Heart left ventricle (tissue), 16 donors: Measurements from ENCODE around the gene GADD45A. TPM values are rescaled to one million over a fixed set of nuclear protein-coding genes. Genes with fewer than 3 reads are reported as not detected.

Source experiments
- ATAC-seq, 4 donors: fragments of 200-7000 bp; cut with Tn5 transposase; one replicate each; pipeline ENCODE4 v1.9.1; 2020 to 2022; ENCODE audit warnings: moderate library complexity in 4 of 4, mild to moderate bottlenecking in 3 of 4, moderate number of reproducible peaks in 1 of 4
- DNase-seq, 5 donors: peaks; one replicate each; pipeline ENCODE4 v3.0.0-alpha.2; 2020
- H3K27ac ChIP-seq, 12 donors: fragments of 200-600 bp; sonication (generic) in 4 of 12; one replicate each; pipeline versions ENCODE4 v1.5.0 to v1.8.0; 2016 to 2022; ENCODE audit warnings: mild to moderate bottlenecking in 2 of 12
- H3K27me3 ChIP-seq, 9 donors: fragments of 200-600 bp; sonication (generic) in 2 of 9; one replicate each; pipeline versions ENCODE4 v1.5.1 to v1.8.0; 2016 to 2022; ENCODE audit warnings: mild to moderate bottlenecking in 3 of 9
- H3K36me3 ChIP-seq, 9 donors: fragments of 200-600 bp; sonication (generic) in 2 of 9; one replicate each; pipeline versions ENCODE4 v1.5.0 to v1.8.0; 2018 to 2022; ENCODE audit warnings: mild to moderate bottlenecking in 2 of 9
- H3K4me1 ChIP-seq, 12 donors: fragments of 200-600 bp; sonication (generic) in 4 of 12; one replicate each; pipeline versions ENCODE4 v1.5.0 to v1.8.0; 2016 to 2022; ENCODE audit warnings: mild to moderate bottlenecking in 3 of 12
- H3K4me3 ChIP-seq, 12 donors: fragments of 200-600 bp; sonication (generic) in 4 of 12; one replicate each; pipeline versions ENCODE4 v1.5.0 to v1.8.0; 2017 to 2022; ENCODE audit warnings: mild to moderate bottlenecking in 9 of 12, moderate library complexity in 4 of 12
- H3K9me3 ChIP-seq, 12 donors: fragments of 200-600 bp; sonication (generic) in 4 of 12; one replicate each; pipeline versions ENCODE4 v1.5.0 to v1.8.0; 2016 to 2022; ENCODE audit warnings: mild to moderate bottlenecking in 1 of 12
- CTCF ChIP-seq, 12 donors: fragments of 200-600 bp; sonication (generic) in 4 of 12; IDR thresholded peaks; one replicate each; pipeline versions ENCODE4 v1.5.0 to v1.8.0; 2018 to 2022; ENCODE audit warnings: antibody characterized with exemption in 12 of 12, mild to moderate bottlenecking in 5 of 12
- POLR2A ChIP-seq, 2 donors: fragments of 450-650 bp; IDR thresholded peaks; one replicate each; pipeline ENCODE4 v1.6.1; 2017; ENCODE audit warnings: antibody characterized with exemption in 2 of 2, mild to moderate bottlenecking in 2 of 2, moderate library complexity in 2 of 2
- WGBS, 4 donors: extraction: QIAGEN DNeasy Blood & Tissue Kit in 2 of 4; methylation state at CpG; one replicate each; pipeline versions ENCODE4 v1.1.5 to v1.1.7; 2013 to 2018; 5-methylcytosine and 5-hydroxymethylcytosine counted together
- intact Hi-C, 10 donors: fragments of 100-400 bp; cut with DNase I; formaldehyde crosslinking; loops; one replicate each; pipeline versions ENCODE4 v1.11.1 to v1.14.2; 2022
- polyA plus RNA-seq, 2 donors: library from polyadenylated mRNA; stranded (reverse); fragments of 200-250 nt; gene quantifications; one replicate each; pipeline ENCODE4 v1.2.3, GENCODE V29; 2013
- total RNA-seq, 9 donors: library from RNA; depleted of rRNA in 2 of 9; stranded (reverse); fragments of >200 nt in 2 of 9; fragmentation: NEBNext Ultra II Directional in 3 of 9; extraction: Animal tissue kit (Norgen Biotek cat#: 25700) in 3 of 9; gene quantifications; one replicate each; pipeline versions ENCODE4 v1.1.0 to v1.2.4, GENCODE V29; 2016 to 2023
- donor health status: ischemic (EF 13 %, LVEDD 7.1; RV severe dilation, severe dysfunction).
- donor health status: healthy with polysubstance abuse.
- donor health status: DM: no; HTN: yes; CAD: no.
- donor health status: DM: no; HTN: no; CAD: no.
- donor health status: ischemic (EF 25% LVEDD 6.9; RV normal size, moderate dysfunction).
- donor health status: ischemic (EF 25% LVEDD 5.7; RV mildly dilated, moderate dysfunction).
- donor health status: healthy.
- donor health status: DM: yes; HTN: yes; CAD: no.
- donor health status: ischemic (EF 35%, LVEDD 5.7; RV mildly dilated, moderate dysfunction).
- donor health status: nonischemic (EF 11% LVEDD 7.7; RV severe dilation, severe dysfunction).
- donor health status: DM: yes; HTN: yes; CAD: no.
- donor health status: PGD.
- donor health status: ischemic (EF 29% LVEDD 5.4; RV normal size, mild dysfunction).
- donor health status: nonischemic (EF 23%, LVEDD 6.1; RV moderate dilation, normal function).

The GADD45A gene
- total and polyA plus RNA-seq, 11 donors = 26.5 to 119 (median 45.8) TPM

DNA sequence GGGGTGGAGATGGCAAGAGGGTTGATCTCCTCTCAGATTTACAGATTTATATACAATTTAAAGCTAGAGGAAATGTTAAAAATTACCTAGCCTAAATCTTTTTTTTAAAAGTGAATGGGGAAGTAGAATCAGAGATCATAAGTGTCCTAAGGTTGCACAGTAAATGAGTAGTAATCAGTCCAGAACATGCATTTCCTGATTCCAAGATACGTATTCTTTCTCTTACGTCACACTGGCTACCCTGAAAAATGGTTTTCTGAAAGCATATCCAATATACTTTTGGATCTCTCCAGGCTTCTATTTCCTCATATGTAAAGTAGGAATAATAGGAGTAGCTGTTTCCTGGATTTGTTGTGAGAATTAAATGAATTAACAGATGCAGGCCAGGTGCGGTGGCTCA lies 11.7 kb downstream of the GADD45A start:
- peaks cover 0 to 13% (median 6%) of the 10 kb centered on the region in 12 donors for H3K4me1 ChIP-seq
- TF ChIP-seq CTCF (IDR thresholded peaks at IDR 0.05) (no peak), POLR2A (IDR thresholded peaks at IDR 0.05) (no peak)
- H3K4me3 ChIP-seq = no peak overlapping the region
- intact Hi-C loops = no loop called here
- no peaks in the 10 kb centered on the region for H3K9me3 ChIP-seq
- 66 to 69% (median 67%) methylated on average over 3 of the region's 3 CpGs for WGBS, 4 donors
- ATAC-seq = peak in 1 of 4 donors; percentile 79
- H3K27ac ChIP-seq = peak overlapping the region in 3 of 12 donors; percentile 47 to 57 (median 54)
- DNase-seq = no peak
- H3K36me3 ChIP-seq = no peaks in the 10 kb centered on the region
- H3K27me3 ChIP-seq = no peaks in the 10 kb centered on the region

DNA sequence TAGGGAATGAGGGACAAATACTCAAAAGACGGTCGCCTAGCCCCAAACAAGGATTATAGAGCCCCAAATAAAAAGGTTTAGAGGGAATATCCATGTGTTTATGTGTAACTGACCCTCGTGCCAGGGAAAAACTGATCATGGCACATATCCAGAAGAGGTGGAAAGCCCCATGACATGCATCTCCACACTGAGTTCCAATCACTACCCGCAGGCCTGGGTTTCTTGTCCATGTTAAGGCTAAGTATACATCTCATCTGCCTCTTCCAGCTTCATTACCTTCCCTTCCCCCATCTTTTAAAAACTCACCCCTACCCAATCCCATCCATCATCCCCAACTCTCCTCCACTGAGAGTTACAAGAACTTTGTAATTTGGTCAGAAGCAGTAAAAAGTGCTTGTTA lies 15.2 kb downstream of the GADD45A start:
- Histone ChIP-seq H3K27me3 (no peaks in the 10 kb centered on the region), H3K27ac (peak overlapping the region in 2 of 12 donors; percentile 49 to 52), H3K9me3 (no peaks in the 10 kb centered on the region), H3K4me3 (no peak overlapping the region), H3K4me1 (peaks cover 0 to 13% (median 6%) of the 10 kb centered on the region in 12 donors), H3K36me3 (peaks cover 0 to 27% (median 8%) of the 10 kb centered on the region in 9 donors)
- 80 to 82% (median 81%) methylated on average over 4 of the region's 4 CpGs for WGBS, 4 donors
- intact Hi-C loops = no loop called here
- TF ChIP-seq CTCF (IDR thresholded peaks at IDR 0.05) = no peak
- TF ChIP-seq POLR2A (IDR thresholded peaks at IDR 0.05) = no peak
- ATAC-seq (no peak), DNase-seq (no peak)

- H3K9me3 ChIP-seq = no peaks in the 10 kb centered on the region
- no peak overlapping the region for H3K4me3 ChIP-seq
- peaks cover 0 to 31% (median 8%) of the 10 kb centered on the region in 9 donors for H3K36me3 ChIP-seq
- DNase-seq (peak in 3 of 5 donors; percentile 24 to 64 (median 37)), ATAC-seq (peak; percentile 43 to 98 (median 94))
- WGBS, 4 donors = 53 to 59% (median 56%) methylated on average over 8 of the region's 8 CpGs
- intact Hi-C loops = no loop called here
- TF ChIP-seq CTCF (IDR thresholded peaks at IDR 0.05) = peak in 8 of 12 donors; percentile 9 to 54 (median 32)
- TF ChIP-seq POLR2A (IDR thresholded peaks at IDR 0.05) = no peak
- peaks cover 0 to 13% (median 6%) of the 10 kb centered on the region in 12 donors for H3K4me1 ChIP-seq
- peak overlapping the region in 2 of 12 donors; percentile 49 to 58 for H3K27ac ChIP-seq
- H3K27me3 ChIP-seq = no peaks in the 10 kb centered on the region
Observed at GRCh38 chr1:67700692-67701410, 15.8 kb downstream of the GADD45A start.

DNA sequence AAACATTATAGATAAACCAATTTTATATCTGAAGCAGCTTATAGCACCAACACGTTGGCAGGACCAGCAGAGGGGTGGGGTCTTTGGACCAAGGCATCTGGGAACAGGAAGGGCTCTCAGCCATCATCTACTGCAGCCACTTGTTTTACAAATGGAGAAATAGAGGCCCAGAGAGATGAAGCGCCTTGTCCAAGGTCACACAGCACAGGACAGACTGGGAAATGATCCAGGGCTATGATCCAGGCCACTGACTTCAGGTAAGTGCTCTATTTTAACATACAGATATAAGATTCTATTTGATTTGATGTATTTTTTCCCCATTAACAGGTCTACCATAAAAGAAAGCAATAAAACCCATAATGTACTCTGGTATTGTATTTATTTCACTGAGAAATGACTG lies 16.9 kb downstream of the GADD45A start:
- Histone ChIP-seq H3K4me3 (no peak overlapping the region), H3K9me3 (no peaks in the 10 kb centered on the region), H3K27ac (no peak overlapping the region), H3K4me1 (peaks cover 0 to 21% (median 6%) of the 10 kb centered on the region in 12 donors), H3K36me3 (peaks cover 0 to 32% (median 8%) of the 10 kb centered on the region in 9 donors), H3K27me3 (no peaks in the 10 kb centered on the region)
- no peak for ATAC-seq
- no peak for DNase-seq
- TF ChIP-seq CTCF (IDR thresholded peaks at IDR 0.05) = no peak
- no peak for TF ChIP-seq POLR2A (IDR thresholded peaks at IDR 0.05)
- 90 to 96% (median 95%) methylated on average over 2 of the region's 2 CpGs for WGBS, 4 donors
- intact Hi-C loops = no loop called here
